GM19438 (cell line): Measurements from ENCODE around the gene TERT.

Experiments used
- ATAC-seq: cut with Tn5 transposase; IDR thresholded peaks from one replicate; pipeline ENCODE4 v1.9.1; 2021; ENCODE audit warnings: low read depth; ENCODE audit not compliant: unreplicated experiment

The TERT gene

GRCh38 chr5:1222621-1223277, 72.1 kb downstream of the TERT start:
- no peak for ATAC-seq

GRCh38 chr5:1222147-1222546, 72.7 kb downstream of the TERT start:
- no peak for ATAC-seq

- no peak for ATAC-seq
Measured at GRCh38 chr5:1221721-1222120, 73.1 kb downstream of the TERT start.

GRCh38 chr5:1220831-1221230, 74.0 kb downstream of the TERT start:
- no peak for ATAC-seq

- no peak for ATAC-seq
Measured at GRCh38 chr5:1220351-1220750, 74.5 kb downstream of the TERT start.

DNA sequence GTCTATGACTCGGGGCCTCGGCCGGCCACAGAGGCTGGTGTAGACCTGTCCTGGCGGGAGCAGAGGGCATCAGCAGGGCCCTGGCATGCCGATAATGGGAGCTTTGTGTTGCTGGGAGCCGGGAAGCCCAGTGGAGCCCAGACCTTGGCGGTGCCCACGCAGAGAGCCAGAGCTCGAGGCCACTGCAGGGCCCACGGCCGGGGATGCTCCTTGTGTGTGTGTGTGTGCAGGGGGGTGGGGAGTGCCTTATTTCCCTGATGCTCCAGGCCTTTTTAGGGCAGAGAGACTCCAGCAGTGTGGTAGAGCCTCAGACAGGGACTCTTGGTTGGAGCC, 75.1 kb downstream of the TERT start:
- ATAC-seq = no peak

GRCh38 chr5:1219098-1219767, 75.6 kb downstream of the TERT start:
- no peak for ATAC-seq

GRCh38 chr5:1218351-1219080, 76.4 kb downstream of the TERT start:
- ATAC-seq = no peak

DNA sequence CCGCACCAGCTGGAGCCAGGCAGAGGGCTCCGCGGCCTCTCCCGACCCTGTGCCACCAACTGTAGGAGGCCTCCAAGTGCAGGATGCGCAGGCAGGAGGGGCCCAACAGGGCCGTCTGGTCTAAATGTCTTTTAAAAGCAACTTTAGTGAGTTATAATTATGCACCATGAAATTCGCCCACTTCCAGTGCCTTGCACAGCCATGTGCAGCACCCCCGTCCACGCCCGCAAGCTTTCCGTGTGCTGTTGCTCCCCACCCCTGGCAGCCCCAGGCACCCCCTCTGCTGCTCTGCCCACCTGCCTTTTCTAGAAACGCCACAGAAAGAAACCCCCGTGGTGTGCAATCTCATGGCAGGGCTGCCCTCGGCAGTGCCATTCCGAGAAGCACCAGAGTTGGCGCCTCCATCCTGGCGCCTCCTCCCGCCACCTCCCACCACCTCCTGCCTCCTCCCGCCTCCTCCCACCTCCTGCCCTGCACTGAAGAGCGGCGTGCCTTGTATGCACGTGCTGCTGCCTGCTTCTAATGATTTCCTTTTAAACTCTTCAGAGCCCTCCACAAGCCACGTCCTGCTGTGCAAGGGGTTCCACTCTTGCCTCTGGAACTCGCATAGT, 77.2 kb downstream of the TERT start:
- ATAC-seq = no peak

DNA sequence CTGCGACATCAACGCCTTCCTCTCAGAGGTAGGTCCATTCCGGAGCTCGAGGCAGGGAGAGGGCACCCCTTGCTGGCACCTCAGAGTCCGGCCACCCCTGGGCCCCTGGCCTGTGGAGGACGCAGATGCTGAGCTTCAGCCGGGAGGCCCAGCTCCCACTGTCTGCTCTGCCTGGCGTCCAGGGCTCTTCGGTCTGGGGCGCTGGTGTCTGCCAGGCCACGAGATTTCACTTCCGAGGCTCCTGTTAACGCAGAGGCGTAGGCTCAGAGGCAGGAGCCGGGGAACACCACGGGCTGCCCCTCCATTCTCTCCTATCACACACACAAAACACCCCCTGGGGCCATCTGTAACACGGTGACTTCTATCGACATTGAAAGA, 78.0 kb downstream of the TERT start:
- ATAC-seq = no peak

GRCh38 chr5:1216211-1216917, 78.5 kb downstream of the TERT start:
- ATAC-seq = no peak

- no peak for ATAC-seq
Measured at GRCh38 chr5:1215320-1216096, 79.4 kb downstream of the TERT start.

GRCh38 chr5:1214936-1215220, 80.0 kb downstream of the TERT start:
- no peak for ATAC-seq

GRCh38 chr5:1214163-1214935, 80.5 kb downstream of the TERT start:
- no peak for ATAC-seq

DNA sequence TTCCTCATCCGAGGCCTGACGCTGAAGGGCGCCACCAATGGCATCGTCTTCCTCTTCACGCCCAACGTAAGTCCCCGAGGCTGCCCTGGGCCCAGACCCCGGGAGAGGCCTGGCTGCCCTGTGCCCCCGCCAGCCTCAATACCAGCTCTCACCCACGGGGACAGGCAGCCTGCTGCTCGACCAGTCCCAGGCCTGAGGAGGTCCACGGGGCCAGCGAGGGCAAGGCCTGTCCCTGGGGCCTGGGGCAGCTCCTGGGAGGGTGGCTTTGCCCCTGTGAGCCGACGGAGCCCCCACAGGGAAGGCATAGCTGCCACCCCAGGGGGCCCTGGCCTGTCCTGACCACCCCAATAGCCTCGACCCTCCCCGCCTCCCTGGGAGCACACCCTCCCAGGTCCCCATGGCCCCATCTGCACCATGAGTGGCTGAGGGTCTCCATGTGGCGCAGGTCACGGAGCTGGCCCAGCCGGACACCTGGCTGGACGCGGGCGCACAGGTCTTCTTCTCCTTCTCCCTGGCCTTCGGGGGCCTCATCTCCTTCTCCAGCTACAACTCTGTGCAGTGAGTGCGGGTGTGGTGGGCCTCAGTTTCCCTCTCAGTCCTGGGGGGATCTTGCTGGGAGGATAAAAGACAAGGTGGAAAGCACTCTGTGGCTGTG, 81.2 kb downstream of the TERT start:
- ATAC-seq = no peak

GRCh38 chr5:1212881-1213280, 82.0 kb downstream of the TERT start:
- no peak for ATAC-seq

DNA sequence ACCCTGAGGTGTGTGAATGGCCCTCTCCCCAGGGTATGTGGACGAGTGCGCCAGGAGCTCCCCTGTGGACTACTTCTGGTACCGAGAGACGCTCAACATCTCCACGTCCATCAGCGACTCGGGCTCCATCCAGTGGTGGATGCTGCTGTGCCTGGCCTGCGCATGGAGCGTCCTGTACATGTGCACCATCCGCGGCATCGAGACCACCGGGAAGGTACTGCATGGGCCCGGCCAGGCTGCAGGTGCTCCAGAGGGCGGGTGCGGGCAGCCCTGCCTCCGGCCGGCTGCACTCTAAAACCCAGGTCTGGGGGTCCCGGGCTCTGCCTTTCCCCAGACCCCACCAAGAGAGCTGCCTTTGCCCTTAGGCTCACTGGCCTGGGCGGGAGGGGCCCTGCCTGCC, 82.6 kb downstream of the TERT start:
- ATAC-seq = no peak

DNA sequence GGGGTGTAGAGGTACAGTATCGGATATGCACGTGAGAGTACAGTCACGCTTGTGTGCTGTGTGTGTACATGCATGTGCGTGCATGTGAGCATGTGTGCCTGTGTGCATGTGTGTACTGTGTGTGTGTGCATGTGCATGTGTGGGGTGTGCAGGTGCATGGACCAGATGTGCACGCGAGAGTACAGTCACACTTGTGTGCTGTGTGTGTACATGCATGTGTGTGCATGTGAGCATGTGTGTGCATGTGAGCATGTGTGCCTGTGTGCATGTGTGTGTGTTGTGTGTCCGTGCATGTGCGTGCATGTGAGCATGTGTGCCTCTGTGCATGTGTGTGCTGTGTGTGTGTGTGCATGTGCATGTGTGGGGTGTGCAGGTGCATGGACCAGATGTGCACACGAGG, 83.2 kb downstream of the TERT start:
- ATAC-seq = no peak

- ATAC-seq = no peak
Measured at GRCh38 chr5:1210832-1211251, 84.0 kb downstream of the TERT start.
